ENCODE data around the gene SERPING1.

Gene SERPING1

DNA sequence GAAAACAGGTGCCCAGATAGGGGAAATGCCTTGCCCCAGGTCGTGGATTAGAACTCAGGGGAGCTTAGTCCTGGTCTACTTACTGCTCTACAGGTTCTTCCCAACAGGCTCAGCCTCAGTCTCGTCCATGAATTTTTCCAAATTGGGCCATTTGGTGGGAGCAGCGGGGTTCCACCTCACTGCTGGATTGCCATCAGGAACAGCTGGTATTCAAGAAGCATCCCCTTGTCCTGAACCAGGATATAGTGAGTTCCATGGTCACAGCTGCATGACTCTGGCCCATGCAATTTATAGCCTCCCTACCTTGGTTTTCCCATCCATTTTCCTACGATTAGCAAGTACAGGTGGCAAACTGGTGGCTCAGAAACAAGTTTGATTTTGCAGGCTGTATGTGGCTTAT is 23.4 kb upstream of the SERPING1 start:
- peaks cover 3% of the 10 kb centered on the region for H3K27me3 Mint-ChIP-seq
- peaks cover 17% of the 10 kb centered on the region for H3K4me1 Mint-ChIP-seq (ENCODE audit: low read depth)
- H3K27ac Mint-ChIP-seq: no peak overlapping the region
- H3K36me3 Mint-ChIP-seq: peaks cover 2% of the 10 kb centered on the region
- no peaks in the 10 kb centered on the region for H3K9me3 Mint-ChIP-seq (ENCODE audit: low read depth)
- no peak overlapping the region for H3K4me3 Mint-ChIP-seq

DNA sequence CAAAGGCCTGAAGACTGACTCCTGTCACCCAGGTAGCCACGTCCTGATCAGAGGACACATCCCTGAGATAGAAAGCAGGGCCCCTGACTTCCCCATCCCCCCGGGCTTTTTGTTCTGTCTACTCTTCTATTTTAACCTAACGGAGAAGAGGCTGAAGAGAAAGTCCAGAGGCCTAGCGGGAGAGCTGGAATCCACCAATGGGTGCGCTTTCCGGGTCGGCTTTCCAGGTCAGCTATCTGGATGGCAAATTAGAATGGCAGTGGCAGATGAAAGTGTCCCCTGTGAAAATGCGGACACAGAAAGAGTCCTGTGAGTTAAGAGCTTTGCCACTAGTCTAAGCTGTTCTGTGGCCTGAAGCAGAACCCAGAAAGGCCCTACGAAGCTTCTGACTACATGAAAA is 13.1 kb upstream of the SERPING1 start:
- no peaks in the 10 kb centered on the region for H3K36me3 Mint-ChIP-seq
- H3K27me3 Mint-ChIP-seq: no peaks in the 10 kb centered on the region
- H3K27ac Mint-ChIP-seq: no peak overlapping the region
- H3K9me3 Mint-ChIP-seq (ENCODE audit: low read depth): no peaks in the 10 kb centered on the region
- H3K4me1 Mint-ChIP-seq (ENCODE audit: low read depth): peaks cover 9% of the 10 kb centered on the region
- no peak overlapping the region for H3K4me3 Mint-ChIP-seq

DNA sequence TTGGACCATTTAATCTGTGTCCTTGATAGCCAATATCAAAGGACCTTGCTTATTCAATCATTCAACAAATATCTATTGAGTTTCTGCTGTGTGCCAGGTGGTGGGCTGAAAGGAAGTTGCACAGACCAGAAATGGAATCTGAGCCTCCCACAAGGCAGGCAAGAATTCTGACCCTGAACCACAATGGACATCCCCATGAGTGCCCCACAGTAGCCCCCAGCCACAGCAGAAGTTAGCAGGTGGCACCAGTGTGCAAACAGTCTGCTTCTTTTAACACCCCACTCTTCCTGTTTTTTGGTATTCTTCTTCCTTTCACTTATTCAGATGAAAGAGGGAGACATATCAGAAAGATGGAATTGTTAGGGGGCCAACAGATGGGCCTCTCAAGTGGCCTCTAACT is 12.2 kb upstream of the SERPING1 start:
- H3K4me1 Mint-ChIP-seq (ENCODE audit: low read depth): peaks cover 9% of the 10 kb centered on the region
- no peak overlapping the region for H3K4me3 Mint-ChIP-seq
- no peak overlapping the region for H3K27ac Mint-ChIP-seq
- H3K27me3 Mint-ChIP-seq: no peaks in the 10 kb centered on the region
- no peaks in the 10 kb centered on the region for H3K36me3 Mint-ChIP-seq
- no peaks in the 10 kb centered on the region for H3K9me3 Mint-ChIP-seq (ENCODE audit: low read depth)

DNA sequence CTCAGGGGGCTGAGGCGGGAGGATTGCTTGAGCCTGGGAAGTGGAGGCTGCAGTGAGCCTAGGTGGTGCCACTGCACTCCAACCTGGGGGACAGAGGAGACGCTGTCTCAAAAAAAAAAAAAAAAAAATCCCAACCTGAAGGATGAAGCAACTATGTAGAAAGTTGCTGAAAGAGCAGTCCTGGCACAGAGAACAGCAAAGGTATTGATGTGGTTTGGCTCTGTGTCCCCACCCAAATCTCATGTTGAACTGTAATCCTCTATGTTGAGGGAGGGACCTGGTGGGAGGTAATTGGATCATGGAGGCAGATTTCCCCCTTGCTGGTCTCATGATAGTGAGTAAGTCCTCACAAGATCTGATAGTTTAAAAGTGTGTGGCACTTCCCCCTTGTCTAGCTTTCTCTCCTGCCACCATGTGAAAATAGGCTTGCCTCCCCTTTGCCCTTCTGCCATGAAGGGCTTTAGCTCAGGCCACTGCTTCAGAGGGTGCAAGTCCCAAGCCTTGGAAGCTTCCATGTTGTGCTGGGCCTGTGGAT is 10.7 kb upstream of the SERPING1 start:
- no peak overlapping the region for H3K4me3 Mint-ChIP-seq
- H3K27ac Mint-ChIP-seq: no peak overlapping the region
- no peaks in the 10 kb centered on the region for H3K27me3 Mint-ChIP-seq
- H3K4me1 Mint-ChIP-seq (ENCODE audit: low read depth): peaks cover 9% of the 10 kb centered on the region
- H3K36me3 Mint-ChIP-seq: no peaks in the 10 kb centered on the region
- no peaks in the 10 kb centered on the region for H3K9me3 Mint-ChIP-seq (ENCODE audit: low read depth)

DNA sequence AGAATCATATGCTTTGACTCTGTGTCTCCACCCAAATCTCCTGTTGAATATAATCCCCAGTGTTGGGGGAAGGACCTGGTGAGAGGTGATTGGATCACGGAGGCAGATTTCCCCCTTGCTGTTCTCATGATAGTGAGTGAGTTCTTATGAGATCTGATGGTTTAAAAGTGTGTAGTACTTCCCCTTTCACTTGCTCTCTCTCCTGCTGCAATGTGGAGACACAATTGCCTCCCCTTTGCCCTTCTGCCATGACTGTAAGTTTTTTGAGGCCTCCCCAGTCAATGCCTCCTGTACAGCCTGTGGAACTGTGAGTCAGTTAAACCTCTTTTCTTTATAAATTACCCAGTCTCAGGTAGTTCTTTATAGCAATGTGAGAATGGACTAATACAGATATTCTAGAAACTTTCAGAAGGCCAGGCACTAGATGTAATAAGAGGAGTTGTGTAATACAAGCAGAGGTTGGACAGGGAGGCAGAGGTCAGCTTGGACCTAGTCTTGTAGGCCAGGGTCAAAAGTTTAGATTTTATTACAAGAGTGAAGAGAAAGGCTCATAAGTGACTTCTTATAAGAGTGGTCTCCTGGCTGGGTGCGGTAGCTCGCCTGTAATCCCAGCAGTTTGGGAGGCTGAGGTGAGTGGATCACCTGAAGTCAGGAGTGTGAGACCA is 9.3 kb upstream of the SERPING1 start:
- Mint-ChIP-seq H3K9me3 (ENCODE audit: low read depth) (no peaks in the 10 kb centered on the region), H3K27ac (no peak overlapping the region), H3K36me3 (no peaks in the 10 kb centered on the region), H3K4me1 (ENCODE audit: low read depth) (peaks cover 9% of the 10 kb centered on the region), H3K4me3 (no peak overlapping the region), H3K27me3 (no peaks in the 10 kb centered on the region)

DNA sequence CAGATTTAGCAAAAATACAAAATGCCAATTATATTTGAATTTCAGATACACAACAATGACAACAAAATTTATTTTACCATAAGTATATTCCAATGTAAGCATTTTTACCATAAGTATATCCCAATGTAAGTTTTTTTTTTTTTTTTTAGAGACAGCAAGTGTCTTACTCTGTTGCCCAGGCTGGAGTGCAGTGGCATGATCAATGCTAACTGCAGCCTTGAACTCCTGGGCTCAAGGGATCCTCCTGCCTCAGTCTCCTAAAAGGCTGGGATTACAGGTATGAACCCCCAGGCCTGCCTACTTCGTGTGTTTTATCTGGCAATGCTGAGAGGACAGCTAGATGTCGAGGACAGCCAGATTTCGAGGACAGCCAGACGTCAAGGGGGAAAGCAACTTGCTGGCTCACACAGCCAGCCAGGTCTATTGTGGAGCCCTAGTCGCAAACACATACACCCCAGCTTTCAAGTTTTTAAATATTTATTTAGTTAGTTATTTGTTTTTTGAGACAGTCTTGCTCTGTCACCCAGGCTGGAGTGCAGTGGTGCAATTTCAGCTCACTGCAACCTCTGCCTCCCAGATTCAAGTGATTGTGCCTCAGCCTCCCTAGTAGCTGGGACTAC is 1.1 kb upstream of the SERPING1 start:
- no peaks in the 10 kb centered on the region for H3K4me1 Mint-ChIP-seq (ENCODE audit: low read depth)
- peaks cover 10% of the 10 kb centered on the region for H3K27me3 Mint-ChIP-seq
- no peak overlapping the region for H3K4me3 Mint-ChIP-seq
- H3K9me3 Mint-ChIP-seq (ENCODE audit: low read depth): no peaks in the 10 kb centered on the region
- H3K36me3 Mint-ChIP-seq: no peaks in the 10 kb centered on the region
- no peak overlapping the region for H3K27ac Mint-ChIP-seq

DNA sequence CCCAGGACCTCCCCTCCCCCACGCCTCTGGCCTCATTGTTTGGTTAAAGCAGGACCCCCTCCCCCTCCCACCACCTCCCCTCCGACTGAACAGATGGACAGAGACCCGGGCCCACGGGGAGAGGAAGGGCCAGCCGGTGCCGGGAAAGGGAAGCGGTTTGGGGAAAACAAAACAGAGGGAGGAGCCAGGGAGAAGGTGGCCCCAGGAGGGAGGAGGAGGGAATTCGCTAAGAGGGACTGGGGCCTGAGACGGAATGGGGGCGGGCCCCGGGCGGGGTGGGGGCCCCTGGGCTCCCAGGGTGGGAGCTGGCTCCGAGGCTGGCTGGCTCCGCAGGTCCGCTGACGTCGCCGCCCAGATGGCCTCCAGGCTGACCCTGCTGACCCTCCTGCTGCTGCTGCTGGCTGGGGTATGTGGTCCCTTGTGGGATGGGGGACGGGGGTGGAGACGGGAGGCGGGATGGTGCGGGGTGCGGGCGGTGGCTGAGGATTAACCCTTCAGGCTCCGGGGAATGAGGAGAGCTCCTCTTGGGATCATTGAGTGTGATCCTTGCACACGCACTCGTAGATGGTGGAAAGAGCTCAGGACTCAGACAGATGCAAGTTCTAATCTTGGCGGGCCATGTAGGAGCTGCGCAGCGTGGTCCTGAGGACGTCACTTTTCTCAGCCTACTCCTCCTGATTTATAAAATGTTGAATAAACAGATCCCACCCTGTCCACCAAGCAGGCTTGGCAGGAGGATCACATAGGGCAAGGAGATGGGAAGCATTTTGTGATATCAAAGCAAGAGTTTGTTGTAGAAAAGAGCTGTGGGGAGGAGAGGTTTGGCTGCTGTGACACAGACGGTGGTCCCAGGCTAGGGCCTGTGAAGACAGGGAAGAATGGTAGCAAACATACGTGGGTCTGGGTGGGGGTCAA is 688 bp downstream of the SERPING1 start:
- Mint-ChIP-seq H3K4me3 (no peak overlapping the region), H3K27me3 (peaks cover 10% of the 10 kb centered on the region), H3K36me3 (no peaks in the 10 kb centered on the region), H3K4me1 (ENCODE audit: low read depth) (no peaks in the 10 kb centered on the region), H3K27ac (no peak overlapping the region), H3K9me3 (ENCODE audit: low read depth) (no peaks in the 10 kb centered on the region)

DNA sequence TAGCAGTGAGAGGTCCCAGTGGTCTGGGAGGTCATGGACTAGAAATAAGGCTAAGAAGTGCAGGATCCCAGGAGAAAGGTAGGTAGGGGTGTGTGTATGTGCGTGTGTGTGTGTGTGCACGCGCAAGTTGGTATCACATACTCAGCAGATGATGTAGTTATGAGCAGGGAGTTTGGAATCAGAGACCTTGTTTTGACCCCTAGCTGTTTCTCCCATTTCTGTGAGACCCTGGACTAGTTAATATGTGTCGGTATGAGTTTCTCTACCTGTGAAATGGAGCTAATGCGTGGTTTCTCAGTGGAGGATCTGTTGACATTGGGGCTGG is 1.3 kb downstream of the SERPING1 start:
- H3K4me1 Mint-ChIP-seq (ENCODE audit: low read depth): no peaks in the 10 kb centered on the region
- H3K27ac Mint-ChIP-seq: no peak overlapping the region
- peaks cover 10% of the 10 kb centered on the region for H3K27me3 Mint-ChIP-seq
- H3K9me3 Mint-ChIP-seq (ENCODE audit: low read depth): no peaks in the 10 kb centered on the region
- H3K36me3 Mint-ChIP-seq: no peaks in the 10 kb centered on the region
- H3K4me3 Mint-ChIP-seq: no peak overlapping the region

DNA sequence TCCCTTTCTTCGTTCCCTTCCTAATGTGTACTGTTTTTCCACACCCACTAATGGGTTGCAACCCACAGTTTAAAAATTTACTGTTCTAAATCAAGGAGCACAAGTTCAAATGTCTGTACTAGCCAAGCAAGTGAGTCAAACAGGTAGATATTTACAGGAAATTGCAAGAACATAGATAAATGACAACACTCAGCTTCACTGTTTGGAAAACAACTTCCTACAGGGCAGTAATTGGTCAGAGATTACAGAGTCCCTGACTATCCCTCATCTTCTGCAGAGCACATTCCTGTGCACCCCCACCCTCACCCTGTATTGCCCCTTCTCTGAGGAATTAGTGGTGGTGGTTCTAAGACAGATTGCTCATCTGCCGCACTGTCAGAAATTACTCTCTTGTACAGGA is 1.9 kb downstream of the SERPING1 start:
- H3K27me3 Mint-ChIP-seq: peaks cover 10% of the 10 kb centered on the region
- H3K4me1 Mint-ChIP-seq (ENCODE audit: low read depth): no peaks in the 10 kb centered on the region
- no peaks in the 10 kb centered on the region for H3K9me3 Mint-ChIP-seq (ENCODE audit: low read depth)
- H3K27ac Mint-ChIP-seq: no peak overlapping the region
- H3K4me3 Mint-ChIP-seq: no peak overlapping the region
- H3K36me3 Mint-ChIP-seq: no peaks in the 10 kb centered on the region

DNA sequence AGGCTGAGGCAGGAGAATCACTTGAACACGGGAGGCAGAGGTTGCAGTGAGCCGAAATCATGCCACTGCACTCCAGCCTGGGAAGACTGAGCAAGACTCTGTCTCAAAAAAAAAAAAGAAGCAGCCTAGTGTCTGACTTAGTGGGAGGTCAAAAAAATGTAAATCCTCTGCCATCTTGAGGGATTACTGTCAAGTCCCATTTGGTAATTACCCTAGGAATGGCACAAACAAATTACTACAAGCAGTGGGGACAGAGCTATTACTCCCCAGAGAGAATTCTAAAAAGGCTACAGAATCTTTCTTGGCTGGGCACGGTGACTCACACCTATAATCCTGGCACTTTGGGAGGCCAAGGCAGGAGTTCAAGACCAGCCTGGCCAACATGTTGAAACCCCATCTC is 3.8 kb downstream of the SERPING1 start:
- no peaks in the 10 kb centered on the region for H3K4me1 Mint-ChIP-seq (ENCODE audit: low read depth)
- no peak overlapping the region for H3K27ac Mint-ChIP-seq
- no peaks in the 10 kb centered on the region for H3K36me3 Mint-ChIP-seq
- H3K4me3 Mint-ChIP-seq: no peak overlapping the region
- H3K27me3 Mint-ChIP-seq: peaks cover 9% of the 10 kb centered on the region
- H3K9me3 Mint-ChIP-seq (ENCODE audit: low read depth): no peaks in the 10 kb centered on the region

DNA sequence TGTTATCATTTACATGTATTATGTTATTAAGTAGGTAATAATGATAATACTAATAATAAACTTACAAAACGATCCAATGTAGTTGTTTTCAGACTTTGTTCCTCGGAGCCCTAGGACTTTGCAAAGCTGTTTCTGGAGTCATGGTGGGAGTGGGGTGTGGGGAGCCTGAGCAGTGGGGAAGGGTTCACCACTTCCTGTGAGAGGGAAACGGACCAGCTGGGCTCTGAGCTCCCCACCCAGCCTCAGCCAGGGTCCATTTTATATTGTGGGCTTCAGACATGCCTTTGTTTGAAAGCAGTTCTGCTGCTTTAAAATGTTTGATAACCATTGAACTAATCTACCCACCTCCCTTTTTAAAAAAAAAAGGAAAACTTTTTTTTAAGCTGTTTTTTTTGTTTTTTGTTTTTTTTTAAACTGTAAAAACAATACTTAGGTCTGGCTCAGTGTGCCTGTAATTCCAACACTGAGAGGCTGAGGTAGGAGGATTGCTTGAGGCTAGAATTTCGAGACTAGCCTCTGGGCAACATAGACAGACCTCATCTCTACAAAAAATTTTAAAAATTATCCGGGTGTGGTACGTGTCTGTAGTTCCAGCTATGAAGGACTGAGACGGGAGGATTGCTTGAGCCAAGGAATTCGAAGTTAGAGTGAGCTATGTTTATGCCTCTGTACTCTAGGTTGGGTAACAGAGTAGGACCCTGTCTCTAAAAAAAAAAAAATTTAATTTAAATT is 7.0 kb downstream of the SERPING1 start:
- H3K9me3 Mint-ChIP-seq (ENCODE audit: low read depth): no peaks in the 10 kb centered on the region
- no peak overlapping the region for H3K27ac Mint-ChIP-seq
- no peak overlapping the region for H3K4me3 Mint-ChIP-seq
- H3K36me3 Mint-ChIP-seq: no peaks in the 10 kb centered on the region
- H3K27me3 Mint-ChIP-seq: peaks cover 1% of the 10 kb centered on the region
- H3K4me1 Mint-ChIP-seq (ENCODE audit: low read depth): no peaks in the 10 kb centered on the region

DNA sequence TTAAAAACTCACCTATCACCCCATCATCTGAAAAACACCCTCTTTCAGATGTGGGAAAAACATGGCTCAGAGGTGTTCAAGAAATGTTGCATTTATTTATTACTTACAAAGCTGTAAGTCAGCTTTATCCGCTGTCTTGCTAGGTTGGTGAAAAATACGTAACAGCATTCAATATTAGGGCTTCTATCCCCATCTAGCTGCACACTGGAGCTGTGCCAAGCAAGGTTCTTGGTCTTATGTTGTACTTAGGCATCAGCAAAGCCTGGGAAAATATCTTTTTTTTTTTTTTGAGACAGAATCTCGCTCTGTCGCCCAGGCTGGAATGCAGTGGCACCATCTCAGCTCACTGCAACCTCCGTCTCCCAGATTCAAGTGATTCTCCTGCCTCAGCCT is 7.5 kb downstream of the SERPING1 start:
- no peaks in the 10 kb centered on the region for H3K27me3 Mint-ChIP-seq
- H3K9me3 Mint-ChIP-seq (ENCODE audit: low read depth): no peaks in the 10 kb centered on the region
- no peaks in the 10 kb centered on the region for H3K36me3 Mint-ChIP-seq
- H3K4me3 Mint-ChIP-seq: no peak overlapping the region
- H3K4me1 Mint-ChIP-seq (ENCODE audit: low read depth): no peaks in the 10 kb centered on the region
- H3K27ac Mint-ChIP-seq: no peak overlapping the region

DNA sequence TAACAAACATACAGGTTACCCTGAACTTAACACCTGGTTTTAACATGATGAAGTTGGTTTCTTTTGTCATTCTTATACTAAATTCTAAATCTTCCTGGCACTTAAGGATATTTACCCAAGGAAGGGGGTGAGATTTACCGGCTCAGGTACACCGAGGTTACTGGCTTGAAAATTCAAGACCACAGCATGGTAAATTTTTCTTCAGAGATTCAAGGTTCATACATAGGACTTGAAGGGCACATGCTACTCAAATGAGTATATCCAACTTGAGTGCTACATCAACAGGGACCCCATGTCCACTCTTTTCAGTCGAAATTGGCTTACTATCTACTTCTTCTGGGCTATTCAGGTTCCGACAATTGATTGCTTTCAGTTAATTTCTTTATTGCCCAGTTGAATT is 12.7 kb downstream of the SERPING1 start:
- Mint-ChIP-seq H3K4me1 (ENCODE audit: low read depth) (no peaks in the 10 kb centered on the region), H3K4me3 (no peak overlapping the region), H3K9me3 (ENCODE audit: low read depth) (no peaks in the 10 kb centered on the region), H3K36me3 (no peaks in the 10 kb centered on the region), H3K27me3 (peaks cover 3% of the 10 kb centered on the region), H3K27ac (no peak overlapping the region)

DNA sequence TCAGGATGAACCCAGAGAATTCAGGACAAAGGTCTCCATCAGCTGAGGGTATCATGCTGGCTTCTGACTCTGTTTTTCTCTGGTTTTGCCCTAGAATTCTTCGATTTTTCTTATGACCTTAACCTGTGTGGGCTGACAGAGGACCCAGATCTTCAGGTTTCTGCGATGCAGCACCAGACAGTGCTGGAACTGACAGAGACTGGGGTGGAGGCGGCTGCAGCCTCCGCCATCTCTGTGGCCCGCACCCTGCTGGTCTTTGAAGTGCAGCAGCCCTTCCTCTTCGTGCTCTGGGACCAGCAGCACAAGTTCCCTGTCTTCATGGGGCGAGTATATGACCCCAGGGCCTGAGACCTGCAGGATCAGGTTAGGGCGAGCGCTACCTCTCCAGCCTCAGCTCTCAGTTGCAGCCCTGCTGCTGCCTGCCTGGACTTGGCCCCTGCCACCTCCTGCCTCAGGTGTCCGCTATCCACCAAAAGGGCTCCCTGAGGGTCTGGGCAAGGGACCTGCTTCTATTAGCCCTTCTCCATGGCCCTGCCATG is 16.8 kb downstream of the SERPING1 start:
- Mint-ChIP-seq H3K4me1 (ENCODE audit: low read depth) (no peaks in the 10 kb centered on the region), H3K9me3 (ENCODE audit: low read depth) (no peaks in the 10 kb centered on the region), H3K27me3 (peaks cover 6% of the 10 kb centered on the region), H3K4me3 (no peak overlapping the region), H3K27ac (no peak overlapping the region), H3K36me3 (no peaks in the 10 kb centered on the region)
